ENCODE results near the gene KAZN.

KAZN gene

DNA sequence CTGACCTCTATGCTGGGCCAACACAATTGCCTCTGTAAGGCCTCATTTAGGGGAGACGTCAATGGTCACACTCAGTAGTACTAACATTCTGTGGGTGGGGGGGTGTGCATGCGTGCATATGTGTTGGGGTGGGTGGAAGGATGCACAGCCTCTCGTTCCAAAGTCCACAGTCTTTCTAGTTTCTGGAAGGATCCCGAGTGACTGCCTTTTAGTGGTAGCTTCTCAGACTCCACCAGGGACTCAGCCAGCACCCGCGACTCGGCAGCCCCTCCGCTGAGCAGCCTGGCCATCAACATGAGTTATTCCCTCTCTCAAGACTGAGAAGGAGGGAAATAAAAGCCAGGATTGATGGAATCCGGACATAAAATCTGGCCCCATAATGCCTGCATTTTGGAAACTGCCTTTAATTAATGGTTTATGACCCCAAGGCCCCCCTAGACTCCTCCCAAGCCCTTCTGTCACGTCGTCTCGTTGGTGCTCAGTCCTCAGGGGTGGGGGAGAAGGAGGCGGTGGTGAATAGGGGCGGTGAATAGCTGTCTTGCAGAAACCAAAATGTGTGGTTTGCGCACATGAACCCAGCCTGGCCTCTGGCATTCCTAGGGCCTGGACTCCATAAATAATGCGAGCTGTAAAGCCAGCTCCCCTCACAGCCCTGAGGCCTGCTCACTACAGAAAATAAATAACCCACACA is 489.9 kb downstream of the KAZN start:
- H3K4me3 ChIP-seq (ENCODE audit: low read length): no peak overlapping the region
- TF ChIP-seq, protein P1, sequence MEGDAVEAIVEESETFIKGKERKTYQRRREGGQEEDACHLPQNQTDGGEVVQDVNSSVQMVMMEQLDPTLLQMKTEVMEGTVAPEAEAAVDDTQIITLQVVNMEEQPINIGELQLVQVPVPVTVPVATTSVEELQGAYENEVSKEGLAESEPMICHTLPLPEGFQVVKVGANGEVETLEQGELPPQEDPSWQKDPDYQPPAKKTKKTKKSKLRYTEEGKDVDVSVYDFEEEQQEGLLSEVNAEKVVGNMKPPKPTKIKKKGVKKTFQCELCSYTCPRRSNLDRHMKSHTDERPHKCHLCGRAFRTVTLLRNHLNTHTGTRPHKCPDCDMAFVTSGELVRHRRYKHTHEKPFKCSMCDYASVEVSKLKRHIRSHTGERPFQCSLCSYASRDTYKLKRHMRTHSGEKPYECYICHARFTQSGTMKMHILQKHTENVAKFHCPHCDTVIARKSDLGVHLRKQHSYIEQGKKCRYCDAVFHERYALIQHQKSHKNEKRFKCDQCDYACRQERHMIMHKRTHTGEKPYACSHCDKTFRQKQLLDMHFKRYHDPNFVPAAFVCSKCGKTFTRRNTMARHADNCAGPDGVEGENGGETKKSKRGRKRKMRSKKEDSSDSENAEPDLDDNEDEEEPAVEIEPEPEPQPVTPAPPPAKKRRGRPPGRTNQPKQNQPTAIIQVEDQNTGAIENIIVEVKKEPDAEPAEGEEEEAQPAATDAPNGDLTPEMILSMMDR (conservative IDR thresholded peaks at IDR 0.05; ENCODE audit: low read depth, low read length): no peak
- no peak for DNase-seq (ENCODE audit: low read depth)

DNA sequence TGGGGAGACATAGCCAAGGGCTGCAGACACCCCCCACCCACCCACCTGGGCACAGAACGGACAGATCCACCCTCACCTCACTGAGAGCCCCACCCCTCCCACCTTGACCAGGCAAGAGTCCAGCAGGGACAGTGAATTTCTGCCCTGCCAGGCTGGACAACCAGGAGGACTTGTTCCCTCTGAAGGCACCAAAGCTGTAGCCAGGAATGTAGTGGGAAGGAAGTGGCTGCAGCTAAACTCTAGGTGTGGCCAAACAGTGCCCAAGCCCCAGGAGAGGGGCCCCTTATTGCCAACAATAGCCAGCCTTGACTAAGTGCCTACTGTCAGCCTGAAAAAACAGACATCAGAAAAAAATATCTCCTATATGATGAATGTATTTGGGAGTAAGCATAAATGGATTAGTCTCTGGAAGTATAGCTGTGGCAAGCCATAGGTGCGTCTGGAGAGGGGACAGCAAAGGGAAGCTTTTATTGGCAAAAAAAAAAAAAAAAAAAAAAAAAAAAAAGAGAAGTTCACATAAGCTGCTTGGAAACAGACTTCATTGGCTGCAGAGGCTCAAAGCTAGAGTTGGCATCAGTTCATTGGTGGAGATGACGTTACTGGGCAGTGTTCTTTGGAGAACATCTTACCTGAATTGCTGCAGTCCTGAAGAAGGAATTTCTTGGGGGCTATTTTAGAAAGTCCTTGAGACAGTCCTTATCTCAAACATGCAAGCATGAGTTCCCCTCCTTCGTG is 490.9 kb downstream of the KAZN start:
- TF ChIP-seq, protein P1 (conservative IDR thresholded peaks at IDR 0.05; ENCODE audit: low read depth, low read length): no peak
- H3K4me3 ChIP-seq (ENCODE audit: low read length): no peak overlapping the region
- peak; percentile 71 for DNase-seq (ENCODE audit: low read depth)

DNA sequence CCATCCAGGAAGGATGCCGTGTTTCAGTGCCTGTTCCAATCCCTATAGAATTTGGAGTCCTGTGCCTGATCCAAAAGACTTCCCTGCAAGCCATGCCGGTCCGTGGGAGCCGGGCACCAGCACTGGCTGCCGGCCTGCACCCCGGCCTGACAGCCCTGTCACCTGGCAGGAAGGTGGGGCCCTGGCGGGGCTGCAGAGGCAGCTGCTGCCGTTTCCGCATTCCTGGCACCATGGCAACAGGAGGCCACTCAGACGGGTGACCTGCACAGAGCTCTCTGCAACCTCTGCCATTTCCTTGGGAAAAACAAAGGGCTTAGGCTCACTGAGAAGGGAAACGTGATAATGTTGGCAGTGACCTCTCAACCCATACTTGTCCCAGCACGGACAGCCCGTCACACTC is 491.9 kb downstream of the KAZN start:
- peak; percentile 63 for DNase-seq (ENCODE audit: low read depth)

DNA sequence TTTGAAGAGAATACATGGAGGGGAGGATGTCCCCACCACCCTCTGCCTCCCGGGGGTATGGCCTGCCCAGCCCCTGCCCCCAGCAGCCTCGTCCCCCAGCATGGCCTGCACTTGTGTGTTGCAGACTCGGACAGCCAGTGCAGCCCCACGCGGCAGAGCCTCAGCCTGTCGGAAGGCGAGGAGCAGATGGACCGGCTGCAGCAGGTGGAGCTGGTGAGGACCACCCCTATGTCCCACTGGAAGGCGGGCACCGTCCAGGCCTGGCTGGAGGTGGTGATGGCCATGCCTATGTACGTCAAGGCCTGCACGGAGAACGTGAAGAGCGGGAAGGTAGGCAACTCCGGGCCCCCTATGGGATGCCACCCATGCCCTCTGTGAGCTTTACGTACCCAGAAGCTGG is 495.6 kb downstream of the KAZN start:
- TF ChIP-seq, protein P1 (conservative IDR thresholded peaks at IDR 0.05; ENCODE audit: low read depth, low read length): no peak
- H3K4me3 ChIP-seq (ENCODE audit: low read length): no peak overlapping the region
- no peak for DNase-seq (ENCODE audit: low read depth)

More for the DNA sequence above, 491.9 kb downstream of the KAZN start:
- no peak overlapping the region for H3K4me3 ChIP-seq (ENCODE audit: low read length)
- TF ChIP-seq, protein P1 (conservative IDR thresholded peaks at IDR 0.05; ENCODE audit: low read depth, low read length): no peak

DNA sequence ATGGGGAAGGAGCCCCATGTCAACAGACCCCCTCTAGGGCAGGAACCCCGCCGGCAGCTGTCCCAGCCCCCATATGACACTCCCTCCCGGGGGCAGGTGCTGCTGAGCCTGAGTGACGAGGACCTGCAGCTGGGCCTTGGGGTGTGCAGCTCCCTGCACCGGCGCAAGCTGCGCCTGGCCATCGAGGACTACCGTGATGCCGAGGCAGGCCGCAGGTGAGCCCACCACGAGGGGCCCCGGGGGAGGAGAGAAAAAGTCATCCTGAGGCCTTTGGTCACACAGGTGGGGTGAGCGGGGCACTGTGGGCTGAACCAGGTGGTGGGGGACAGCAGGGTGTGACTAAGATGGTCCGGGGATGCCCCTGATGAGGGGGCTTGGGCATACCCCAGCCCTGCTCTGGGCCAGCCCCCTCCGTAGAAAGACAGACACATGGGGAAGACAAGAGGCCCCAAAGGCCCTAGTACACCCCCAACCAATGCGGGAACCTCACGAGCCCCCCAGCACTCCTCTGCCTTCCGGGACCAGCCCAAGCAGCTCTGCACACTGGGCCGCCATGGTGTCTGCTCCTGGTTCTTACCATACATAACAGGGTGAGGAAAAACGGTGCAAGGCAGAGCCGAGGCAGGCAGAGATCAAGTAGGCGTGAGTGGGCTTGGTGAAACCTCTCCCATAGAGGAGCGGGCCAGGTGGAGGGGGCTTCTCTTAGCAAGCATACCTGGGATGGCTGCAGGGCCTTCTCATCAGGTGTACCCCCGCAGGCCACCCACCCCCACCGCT is 496.4 kb downstream of the KAZN start:
- TF ChIP-seq, protein P1 (conservative IDR thresholded peaks at IDR 0.05; ENCODE audit: low read depth, low read length): no peak
- no peak overlapping the region for H3K4me3 ChIP-seq (ENCODE audit: low read length)
- DNase-seq (ENCODE audit: low read depth): no peak

DNA sequence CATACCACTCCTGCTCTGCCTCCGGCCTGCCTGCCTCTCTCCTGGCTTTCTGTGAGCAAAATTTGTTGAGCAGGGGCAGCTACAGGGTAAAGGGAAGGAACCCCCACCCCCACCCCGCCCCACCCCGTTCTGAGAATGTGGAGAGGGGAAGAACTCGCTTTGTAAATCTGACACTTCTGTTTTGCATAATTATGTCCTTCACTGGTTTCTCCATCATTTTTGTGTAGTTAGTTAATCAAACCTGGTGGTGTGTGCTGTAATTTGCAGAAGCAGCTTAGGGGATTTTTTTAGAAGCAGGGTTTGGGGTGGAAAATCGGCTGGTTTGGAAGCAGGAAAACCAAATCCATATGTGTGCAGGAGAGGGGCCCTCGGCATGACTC is 497.0 kb downstream of the KAZN start:
- DNase-seq (ENCODE audit: low read depth): no peak
- no peak overlapping the region for H3K4me3 ChIP-seq (ENCODE audit: low read length)
- TF ChIP-seq, protein P1 (conservative IDR thresholded peaks at IDR 0.05; ENCODE audit: low read depth, low read length): no peak
